OCI-LY3 (cell line): Measurements from ENCODE around the gene OCRL.

Experiments
- CTCF ChIP-seq: fragments of 200-600, 300-600 bp; sonication (generic); IDR thresholded peaks from 2 replicates; pipeline ENCODE4 v1.5.1; 2014; ENCODE audit warnings: antibody characterized with exemption, low read length, low read depth
- EZH2phosphoT487 ChIP-seq: fragments of 200-600 bp; shearing (Covaris generic); IDR thresholded peaks from 2 replicates; pipeline ENCODE4 v1.6.1; 2018; ENCODE audit warnings: antibody characterized with exemption, mixed run types, low read depth

- no peak for TF ChIP-seq EZH2phosphoT487
- TF ChIP-seq CTCF = no peak
These were observed 37.8 kb downstream of the OCRL start for GRCh38 chrX:129577877-129578276.
